HG03354 (cell line): ENCODE data around the gene FOXM1.

Experiments
- ATAC-seq: cut with Tn5 transposase; IDR thresholded peaks from one replicate; pipeline ENCODE4 v1.9.1; 2021; ENCODE audit warnings: mild to moderate bottlenecking; ENCODE audit not compliant: unreplicated experiment, poor library complexity, severe bottlenecking

Gene FOXM1

GRCh38 chr12:2812290-2813213 is 64.4 kb downstream of the FOXM1 start, which contains the start of gene ITFG2:
Gene ITFG2, plus strand, starts transcription at chr12:2812668. Its CDS starts 93 bp downstream, at chr12:2812761.
- ATAC-seq, result peak; percentile 95

DNA sequence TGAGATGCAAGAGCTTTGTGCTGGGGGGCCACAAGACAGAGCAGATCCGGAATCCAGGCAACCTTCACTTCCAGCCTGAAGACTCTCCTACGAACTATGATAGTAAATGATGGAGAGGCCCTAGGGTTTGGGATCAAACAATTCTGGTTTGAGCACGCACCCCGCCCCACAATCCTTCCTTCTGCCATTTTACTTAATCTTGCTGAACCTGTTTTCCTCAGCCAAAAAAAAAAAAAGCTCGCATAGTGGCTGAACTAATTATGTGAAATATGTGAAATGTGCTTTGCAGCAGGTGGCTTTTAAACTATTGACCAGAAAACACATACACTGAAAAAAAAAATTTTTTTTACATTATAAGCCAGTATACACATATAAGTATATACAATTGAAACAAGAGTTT is 65.2 kb downstream of the FOXM1 start:
- no peak for ATAC-seq
